Non-pigmented ciliary epithelial cell (primary cell): Measurements from ENCODE around the gene EHD4.

Experiments used
- DNase-seq: peaks from one replicate; pipeline ENCODE4 v3.0.0-alpha.2; 2010; ENCODE audit warnings: low read depth

EHD4 gene

DNA sequence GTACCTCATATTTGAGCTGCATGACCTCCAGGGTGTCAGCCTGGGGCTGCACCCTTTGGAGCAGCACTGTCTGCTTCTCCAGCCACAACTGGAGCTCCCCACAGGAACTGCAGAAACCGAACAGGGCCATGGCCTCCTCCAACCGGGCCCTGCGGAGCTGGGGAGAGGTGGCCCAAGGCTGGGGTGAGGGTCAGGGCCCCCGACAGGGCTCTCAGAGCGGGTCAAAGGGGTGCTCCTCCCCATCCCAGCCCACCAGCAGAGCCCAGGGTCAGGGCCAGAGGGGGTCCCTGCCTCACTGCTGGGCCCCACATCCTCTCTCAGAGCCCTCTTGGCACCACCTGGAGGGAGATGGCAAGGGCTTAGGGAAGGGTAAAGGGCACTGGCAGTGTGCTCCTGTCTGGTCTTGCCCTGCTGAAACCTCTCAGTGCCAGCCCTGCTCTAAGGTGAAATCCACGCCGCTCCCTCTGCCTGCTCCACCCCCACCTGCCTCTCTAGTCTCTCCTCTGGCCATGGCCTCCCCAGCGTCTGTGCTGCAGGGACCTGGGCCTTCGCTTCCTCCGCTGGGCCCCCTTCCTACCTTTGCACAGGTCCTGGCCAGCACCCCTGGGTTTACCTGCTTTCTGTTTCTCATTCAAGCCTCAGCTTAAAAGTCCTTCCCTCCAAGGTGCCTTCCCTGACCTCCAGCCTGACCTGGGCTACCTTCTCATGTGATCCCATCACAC, 92.0 kb downstream of the EHD4 start:
- DNase-seq: no peak

GRCh38 chr15:41879321-41879845, 93.0 kb downstream of the EHD4 start:
- no peak for DNase-seq

DNA sequence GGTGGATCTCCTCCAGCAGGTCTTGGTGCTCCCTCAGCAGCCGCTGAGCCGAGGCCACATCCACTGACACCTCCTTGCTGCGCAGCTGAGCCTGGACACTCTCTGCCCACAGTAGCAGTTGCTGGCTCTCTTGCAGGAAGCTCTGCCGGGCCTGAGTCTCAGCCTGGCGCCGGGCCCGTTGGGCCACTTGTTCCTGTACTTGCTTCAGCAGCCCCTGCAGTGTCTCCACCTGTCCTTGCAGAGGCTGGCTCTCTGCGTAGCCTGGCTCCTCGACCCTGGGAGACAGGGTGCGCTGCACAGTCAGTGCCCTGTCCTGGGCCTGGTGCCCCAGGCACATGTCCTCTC, 94.0 kb downstream of the EHD4 start:
- no peak for DNase-seq

DNA sequence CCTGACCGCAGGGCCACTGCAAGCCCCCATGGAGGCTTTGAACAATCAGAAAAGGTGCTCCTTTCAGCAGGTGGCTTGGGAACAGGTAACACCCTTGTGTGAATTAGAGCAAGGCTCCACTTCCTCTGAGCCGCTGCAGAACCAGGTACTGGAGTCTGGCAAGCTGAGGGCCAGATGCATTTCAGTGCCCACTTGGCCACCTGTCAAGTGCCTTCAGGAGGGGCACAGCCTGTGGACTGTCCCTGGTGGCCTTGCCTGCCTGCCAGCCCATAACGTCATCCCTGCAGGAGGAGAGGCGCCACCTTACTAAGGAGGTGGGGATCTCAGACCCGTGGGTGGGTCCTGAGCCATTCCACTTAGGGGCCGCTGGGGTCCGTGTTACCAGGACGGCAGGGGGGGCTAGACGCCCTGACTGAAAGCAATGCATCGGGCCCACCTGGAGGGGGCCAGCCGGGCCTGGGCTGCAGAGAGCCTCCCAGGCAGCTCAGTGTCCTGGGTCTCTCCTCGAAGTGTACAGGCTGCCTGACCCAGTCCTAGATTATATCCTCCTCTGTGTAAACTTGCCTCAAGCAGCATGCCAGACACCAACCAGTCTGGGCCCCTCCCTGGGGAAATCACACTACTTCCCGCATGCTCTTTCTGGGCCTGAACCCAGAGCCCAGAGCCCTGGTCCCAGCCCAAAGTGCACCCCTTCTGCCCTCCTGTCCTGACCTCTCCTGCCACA, 94.6 kb downstream of the EHD4 start:
- DNase-seq: no peak

DNA sequence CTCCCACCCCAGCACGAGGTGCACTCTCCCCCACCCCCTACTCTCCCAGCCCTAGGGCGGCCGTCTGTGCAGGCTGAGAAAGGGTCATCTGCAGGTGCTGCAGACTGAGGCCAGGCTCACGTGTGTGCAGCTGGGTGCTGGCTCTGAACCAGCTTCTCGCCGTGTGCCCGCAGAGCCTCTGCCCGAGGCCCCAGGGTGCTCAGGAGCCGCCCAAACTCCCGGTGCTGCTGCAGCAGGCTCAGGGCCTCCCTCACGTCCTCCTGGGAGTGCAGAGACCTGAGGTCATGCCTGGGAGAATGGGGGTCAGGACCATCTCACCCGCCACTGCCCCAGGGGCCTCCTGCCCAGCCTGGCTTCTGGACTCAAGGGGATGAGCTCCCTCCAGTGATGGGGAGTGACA, 95.7 kb downstream of the EHD4 start:
- no peak for DNase-seq

- DNase-seq: no peak
Observed at GRCh38 chr15:41876007-41876406, 96.3 kb downstream of the EHD4 start.

- no peak for DNase-seq
Observed at GRCh38 chr15:41874736-41875135, 97.6 kb downstream of the EHD4 start.

GRCh38 chr15:41873711-41874110, 98.6 kb downstream of the EHD4 start:
- DNase-seq: no peak

- no peak for DNase-seq
Observed at GRCh38 chr15:41872166-41872747, 100.1 kb downstream of the EHD4 start.

DNA sequence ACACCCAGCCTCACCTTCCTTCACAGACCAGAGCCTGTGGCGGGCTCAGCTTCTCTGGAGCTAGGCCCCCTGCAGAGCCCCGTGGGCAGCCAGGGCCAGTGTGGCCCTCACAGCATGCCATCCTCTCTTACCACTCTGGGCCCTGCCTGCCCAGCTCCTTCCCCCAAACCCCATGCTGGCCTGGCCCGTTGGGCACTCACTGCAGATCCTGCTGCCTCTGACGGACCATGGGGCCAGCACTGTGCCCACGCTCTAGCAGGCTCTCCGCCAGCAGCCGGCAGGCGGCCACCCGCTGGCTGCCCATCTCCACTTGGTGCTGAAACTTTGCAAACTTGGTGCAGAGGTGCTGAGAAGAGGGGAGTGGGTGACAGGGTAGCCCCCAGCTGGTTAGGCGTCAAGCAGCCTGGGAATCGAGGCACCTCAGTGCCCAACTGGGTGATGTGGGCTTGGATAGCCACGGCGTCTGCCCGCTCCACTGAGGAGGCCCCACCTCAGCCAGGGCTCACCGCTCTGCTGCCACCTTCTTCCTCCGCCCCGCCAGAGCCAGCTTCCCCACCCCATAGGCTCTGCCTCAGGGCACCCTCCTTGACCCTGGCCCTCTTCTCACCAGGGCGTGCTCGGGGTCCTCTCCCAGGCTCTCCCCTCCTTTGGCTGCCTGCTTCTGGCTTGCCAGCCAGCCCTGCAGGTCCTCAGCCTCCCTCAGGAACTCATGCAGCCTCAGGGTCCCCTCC, 101.0 kb downstream of the EHD4 start:
- DNase-seq: no peak

- peak; percentile 51 for DNase-seq
Observed at GRCh38 chr15:41870689-41871081, 101.7 kb downstream of the EHD4 start.

DNA sequence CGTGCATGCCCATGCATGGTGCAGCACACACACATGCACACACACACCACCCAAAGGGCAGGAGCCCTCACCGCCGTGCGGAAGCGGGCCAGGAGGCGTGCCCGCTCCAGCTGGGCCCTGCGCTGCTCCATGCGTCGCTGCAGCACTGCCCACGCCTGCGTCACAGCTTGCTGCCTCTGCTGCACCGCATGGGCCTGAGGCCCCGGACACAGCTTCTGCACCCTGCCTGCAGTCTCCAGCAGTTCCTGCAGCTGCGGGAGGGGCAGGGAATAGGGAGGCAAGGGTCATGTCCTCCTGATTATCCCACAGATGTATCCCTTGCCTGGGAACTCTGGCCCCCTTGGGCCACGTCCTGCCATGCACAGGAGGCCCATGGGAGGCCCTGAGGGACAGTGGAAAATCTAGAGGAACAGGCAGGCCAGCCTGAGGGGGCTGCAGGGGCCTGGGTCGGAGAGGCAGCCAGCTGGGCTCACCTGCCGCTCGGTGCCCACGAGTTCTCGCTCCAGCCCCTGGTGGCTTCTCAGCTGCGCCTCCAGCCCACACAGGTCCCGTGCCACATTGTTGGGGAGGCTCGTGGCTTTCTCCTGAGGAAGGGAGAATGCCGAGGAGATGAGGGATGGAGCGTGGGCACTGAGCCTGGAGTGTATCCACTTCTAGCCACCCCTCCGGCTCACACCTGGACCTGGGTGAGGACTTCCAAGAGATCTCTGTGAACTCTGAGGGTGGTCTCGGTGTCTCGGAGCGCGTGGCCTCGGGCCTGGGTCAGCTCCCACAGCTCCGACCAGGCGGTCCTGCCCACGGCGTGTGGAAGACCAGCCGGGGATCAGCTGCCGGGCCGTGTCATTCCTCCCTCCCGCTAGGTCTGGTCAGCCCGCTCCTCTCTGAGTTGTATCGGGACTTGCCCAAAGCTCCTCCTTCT, 102.3 kb downstream of the EHD4 start:
- no peak for DNase-seq

DNA sequence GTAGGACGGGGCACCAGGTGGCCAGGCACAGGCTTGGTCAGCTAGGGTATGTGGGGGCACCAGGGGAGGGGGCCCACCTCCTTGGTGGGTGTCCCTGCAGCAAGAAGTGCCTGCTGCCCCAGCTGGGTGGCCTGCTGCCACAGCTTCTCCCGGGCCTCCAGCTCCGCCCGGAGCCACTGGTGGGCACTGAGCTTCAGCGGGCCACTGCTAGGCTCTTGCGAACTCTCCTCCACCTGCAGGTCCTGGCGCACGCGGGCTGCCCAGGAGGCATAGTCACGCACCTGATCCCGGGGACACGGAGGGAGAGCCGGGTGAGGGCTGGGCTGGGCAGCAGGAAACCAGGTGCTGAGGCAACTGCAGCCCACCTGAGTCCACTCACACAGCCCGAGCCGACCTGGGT, 104.0 kb downstream of the EHD4 start:
- DNase-seq: no peak

GRCh38 chr15:41866872-41867579, 105.3 kb downstream of the EHD4 start:
- DNase-seq: no peak

- DNase-seq: no peak
Observed at GRCh38 chr15:41866263-41866703, 106.1 kb downstream of the EHD4 start.

DNA sequence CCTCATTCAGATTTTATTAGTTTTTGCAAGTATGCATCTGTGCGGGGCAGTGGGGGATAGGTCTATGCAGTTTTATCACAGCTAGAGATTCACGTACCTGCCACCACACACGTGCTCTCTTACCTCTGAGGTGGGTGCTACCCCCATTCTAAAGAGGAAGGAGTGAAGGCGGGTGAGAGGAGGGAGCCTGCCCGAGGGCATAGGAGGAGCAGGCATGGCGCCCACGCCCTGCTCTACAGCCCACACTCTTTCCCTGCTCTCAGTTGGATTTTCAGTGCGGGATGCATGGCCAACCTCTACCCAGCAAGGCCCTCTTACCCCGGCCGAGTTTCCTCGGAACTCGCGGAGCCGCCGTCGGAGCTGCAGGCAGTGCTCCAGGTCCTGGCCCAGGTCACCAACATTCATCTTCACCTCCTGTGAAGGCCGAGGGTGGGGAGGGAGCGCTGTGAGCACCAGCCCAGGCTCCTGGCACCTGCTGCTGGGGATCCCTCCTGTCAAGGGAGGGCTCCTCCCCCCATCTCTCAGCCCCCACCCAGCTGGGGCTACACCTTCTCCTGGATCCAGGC, 106.8 kb downstream of the EHD4 start:
- no peak for DNase-seq

- no peak for DNase-seq
Observed at GRCh38 chr15:41862515-41863116, 109.7 kb downstream of the EHD4 start.

DNA sequence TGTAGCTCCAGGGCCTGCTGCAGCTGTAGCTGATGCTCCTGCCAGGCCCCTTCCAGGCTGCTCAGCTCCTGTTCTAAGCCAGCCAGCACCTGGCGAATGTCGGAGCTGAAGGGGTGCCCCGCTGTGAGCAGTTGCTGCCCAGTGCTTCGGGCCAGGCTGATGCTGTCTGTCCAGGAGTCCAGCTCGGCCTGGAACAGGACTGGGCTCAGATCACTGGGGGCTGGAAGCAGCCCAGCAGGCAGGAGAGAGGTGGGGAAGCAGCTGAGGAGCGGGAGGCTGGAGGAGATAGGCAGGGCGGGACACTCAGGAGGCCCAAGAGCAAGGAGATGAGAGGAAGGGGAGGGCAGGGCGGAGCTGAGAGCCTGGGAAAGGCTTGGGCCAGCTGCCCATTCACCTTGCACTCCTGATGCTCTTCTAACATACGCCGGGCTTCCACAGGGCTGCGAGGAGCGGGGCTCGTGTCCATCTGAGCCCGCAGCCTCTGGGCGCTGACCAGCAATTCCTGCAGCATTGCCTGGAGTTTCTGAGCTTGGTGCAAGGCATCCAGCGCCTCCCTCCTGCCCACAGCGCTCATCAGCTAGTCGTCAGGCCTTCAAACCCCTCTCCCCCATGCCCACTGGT, 110.5 kb downstream of the EHD4 start:
- no peak for DNase-seq

DNA sequence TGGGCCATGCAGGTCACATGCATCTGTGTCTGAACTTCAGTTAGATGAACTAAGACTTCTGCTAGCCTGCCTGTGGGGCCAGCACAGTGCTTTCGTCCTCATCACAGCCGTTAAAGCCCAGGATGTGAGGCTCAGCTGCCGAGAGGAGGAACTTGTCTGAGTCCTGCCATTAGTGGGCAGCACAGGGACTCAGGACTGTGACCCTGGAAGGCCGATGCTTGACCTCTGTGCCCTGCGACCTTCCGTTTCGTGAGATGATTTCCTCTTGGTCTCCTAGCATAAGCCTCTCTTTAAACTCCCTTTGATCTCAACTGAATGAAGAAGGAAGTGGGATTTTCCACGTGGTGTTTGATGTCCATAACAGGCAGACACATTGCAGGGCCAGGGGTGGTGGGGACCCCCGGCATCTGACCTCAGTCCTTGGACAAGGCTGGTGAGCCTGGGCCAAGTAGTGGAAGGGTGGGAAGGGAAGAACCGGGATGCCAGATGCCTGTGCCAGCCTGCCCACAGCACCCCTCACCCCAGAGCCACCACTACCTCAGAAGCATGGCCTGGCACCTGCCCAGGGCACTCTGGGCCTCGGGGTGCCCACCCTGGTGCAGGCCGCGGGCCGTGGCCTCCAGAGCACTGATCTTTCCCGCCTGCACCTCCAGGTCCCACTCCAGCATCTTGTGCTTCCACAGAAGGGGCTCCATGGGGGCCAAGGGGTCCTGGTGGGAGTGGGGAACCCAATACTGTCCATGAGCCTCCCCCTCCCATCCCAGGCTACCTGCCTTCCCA, 112.1 kb downstream of the EHD4 start:
- no peak for DNase-seq
